Glutamatergic neuron (in vitro differentiated cells): ENCODE results near the gene ISG20. TPM values are rescaled to one million over a fixed set of nuclear protein-coding genes. Genes with fewer than 3 reads are reported as not detected.

Experiments used
- DNase-seq: peaks from one replicate; pipeline ENCODE4 v3.0.0; 2022
- H3K27ac Mint-ChIP-seq: one replicate; pipeline ENCODE4 v1.8.0; 2020; ENCODE audit warnings: mild to moderate bottlenecking, mixed read lengths, inconsistent platforms; ENCODE audit not compliant: unreplicated experiment
- H3K27me3 Mint-ChIP-seq: one replicate; pipeline ENCODE4 v1.8.0; 2020; ENCODE audit warnings: mild to moderate bottlenecking, moderate library complexity, mixed read lengths, inconsistent platforms; ENCODE audit not compliant: unreplicated experiment
- H3K36me3 Mint-ChIP-seq: one replicate; pipeline ENCODE4 v1.8.0; 2020; ENCODE audit warnings: mild to moderate bottlenecking, mixed read lengths, inconsistent platforms; ENCODE audit not compliant: unreplicated experiment
- H3K4me1 Mint-ChIP-seq: one replicate; pipeline ENCODE4 v1.8.0; 2020; ENCODE audit warnings: mild to moderate bottlenecking, low read depth, mixed read lengths, inconsistent platforms; ENCODE audit not compliant: unreplicated experiment
- H3K4me3 Mint-ChIP-seq: one replicate; pipeline ENCODE4 v1.8.0; 2020; ENCODE audit warnings: mild to moderate bottlenecking, mixed read lengths, inconsistent platforms; ENCODE audit not compliant: unreplicated experiment
- H3K9me3 Mint-ChIP-seq: one replicate; pipeline ENCODE4 v1.8.0; 2020; ENCODE audit warnings: mild to moderate bottlenecking, moderate library complexity, mixed read lengths, inconsistent platforms; ENCODE audit not compliant: unreplicated experiment
- total RNA-seq: library from RNA; stranded (reverse); fragmentation: NEBNext Ultra II Directional; extraction: Animal tissue kit (Norgen Biotek cat#: 25700); gene quantifications from one replicate; pipeline ENCODE4 v1.2.1, GENCODE V29; 2021; ENCODE audit not compliant: unreplicated experiment
- TF ChIP-seq, protein P1 (sequence below): fragments of 200-600 bp; sonication (generic); IDR thresholded peaks from one replicate; pipeline ENCODE4 v1.5.0; 2021; ENCODE audit not compliant: partially characterized antibody, unreplicated experiment

The ISG20 gene
- total RNA-seq, 1 donor from 2014 or later = 1.1 TPM

DNA sequence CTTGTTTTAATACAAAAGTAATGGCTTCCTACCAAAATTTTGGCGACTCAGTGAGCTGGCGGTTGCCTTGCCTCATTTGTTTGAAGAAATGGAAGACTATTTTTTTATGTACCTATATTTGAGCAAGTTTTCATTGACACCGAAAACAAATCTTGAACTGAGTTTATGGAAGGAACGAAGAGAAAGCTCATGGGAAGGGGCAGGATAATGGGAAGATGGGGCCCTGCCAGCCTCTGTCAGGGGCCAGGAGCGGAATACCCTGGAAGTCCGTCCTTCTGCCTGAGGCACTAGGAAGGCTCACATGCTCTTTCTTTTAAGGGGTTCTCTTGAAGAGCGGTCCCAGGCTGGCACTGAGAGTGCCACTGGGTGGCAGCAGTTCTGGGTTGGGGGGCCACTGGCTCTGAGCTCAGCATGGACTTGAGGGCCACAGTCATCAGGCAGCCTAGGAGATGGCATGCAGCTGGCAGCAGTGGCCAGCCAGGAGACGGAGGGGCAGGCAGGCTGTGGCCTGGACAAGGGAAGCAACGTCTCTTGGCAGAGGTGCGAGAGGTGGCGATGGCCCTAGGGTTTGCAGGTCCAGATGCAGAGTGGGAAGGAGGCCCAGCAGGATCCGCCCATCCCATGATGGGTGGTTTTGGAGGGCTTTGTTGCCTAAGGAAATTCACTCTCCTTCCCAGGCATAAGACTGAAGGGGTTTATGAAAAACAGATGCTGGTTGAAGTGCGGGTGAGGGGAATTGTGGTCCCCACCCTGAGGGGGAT is 41.6 kb downstream of the ISG20 start:
- Mint-ChIP-seq H3K27ac (no peak overlapping the region), H3K36me3 (no peaks in the 10 kb centered on the region), H3K27me3 (peaks cover 2% of the 10 kb centered on the region), H3K9me3 (peaks cover 1% of the 10 kb centered on the region), H3K4me1 (no peaks in the 10 kb centered on the region), H3K4me3 (no peak overlapping the region)
- TF ChIP-seq, protein P1, sequence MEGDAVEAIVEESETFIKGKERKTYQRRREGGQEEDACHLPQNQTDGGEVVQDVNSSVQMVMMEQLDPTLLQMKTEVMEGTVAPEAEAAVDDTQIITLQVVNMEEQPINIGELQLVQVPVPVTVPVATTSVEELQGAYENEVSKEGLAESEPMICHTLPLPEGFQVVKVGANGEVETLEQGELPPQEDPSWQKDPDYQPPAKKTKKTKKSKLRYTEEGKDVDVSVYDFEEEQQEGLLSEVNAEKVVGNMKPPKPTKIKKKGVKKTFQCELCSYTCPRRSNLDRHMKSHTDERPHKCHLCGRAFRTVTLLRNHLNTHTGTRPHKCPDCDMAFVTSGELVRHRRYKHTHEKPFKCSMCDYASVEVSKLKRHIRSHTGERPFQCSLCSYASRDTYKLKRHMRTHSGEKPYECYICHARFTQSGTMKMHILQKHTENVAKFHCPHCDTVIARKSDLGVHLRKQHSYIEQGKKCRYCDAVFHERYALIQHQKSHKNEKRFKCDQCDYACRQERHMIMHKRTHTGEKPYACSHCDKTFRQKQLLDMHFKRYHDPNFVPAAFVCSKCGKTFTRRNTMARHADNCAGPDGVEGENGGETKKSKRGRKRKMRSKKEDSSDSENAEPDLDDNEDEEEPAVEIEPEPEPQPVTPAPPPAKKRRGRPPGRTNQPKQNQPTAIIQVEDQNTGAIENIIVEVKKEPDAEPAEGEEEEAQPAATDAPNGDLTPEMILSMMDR = no peak
- no peak for DNase-seq

DNA sequence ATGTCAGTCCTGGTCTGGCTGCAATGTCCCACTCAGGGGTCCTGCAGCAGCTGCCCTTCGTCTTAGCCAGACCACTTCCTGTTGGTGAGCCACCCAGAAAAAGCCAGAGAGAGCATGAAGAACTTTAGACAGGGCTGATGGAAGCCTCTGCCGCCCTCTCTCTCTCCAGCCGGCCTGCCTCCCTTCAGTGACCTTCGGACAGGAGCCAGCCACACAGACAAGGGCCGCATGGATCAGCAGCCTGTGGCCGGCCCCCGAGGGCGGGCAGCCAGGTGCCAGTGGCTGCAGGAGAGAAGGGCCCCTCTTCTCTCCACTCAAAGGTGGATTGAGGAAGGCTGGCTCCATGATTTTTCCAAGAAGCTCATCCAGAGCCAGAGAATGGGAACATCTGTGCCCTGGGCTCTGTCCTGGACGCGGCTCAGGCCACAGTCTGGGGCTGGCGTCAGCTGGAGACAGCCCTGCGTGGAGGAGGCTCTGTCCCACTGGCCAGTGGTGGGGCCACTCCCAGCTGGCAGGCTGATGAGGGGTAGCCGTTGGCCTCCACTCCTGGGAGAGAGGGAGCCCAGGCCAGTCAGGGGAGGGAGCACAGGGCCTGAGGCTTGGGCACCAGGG is 42.9 kb downstream of the ISG20 start:
- no peak overlapping the region for H3K4me3 Mint-ChIP-seq
- TF ChIP-seq, protein P1 = no peak
- H3K27ac Mint-ChIP-seq = no peak overlapping the region
- no peaks in the 10 kb centered on the region for H3K4me1 Mint-ChIP-seq
- peaks cover 7% of the 10 kb centered on the region for H3K27me3 Mint-ChIP-seq
- no peak for DNase-seq
- H3K36me3 Mint-ChIP-seq = no peaks in the 10 kb centered on the region
- H3K9me3 Mint-ChIP-seq = peaks cover 1% of the 10 kb centered on the region

DNA sequence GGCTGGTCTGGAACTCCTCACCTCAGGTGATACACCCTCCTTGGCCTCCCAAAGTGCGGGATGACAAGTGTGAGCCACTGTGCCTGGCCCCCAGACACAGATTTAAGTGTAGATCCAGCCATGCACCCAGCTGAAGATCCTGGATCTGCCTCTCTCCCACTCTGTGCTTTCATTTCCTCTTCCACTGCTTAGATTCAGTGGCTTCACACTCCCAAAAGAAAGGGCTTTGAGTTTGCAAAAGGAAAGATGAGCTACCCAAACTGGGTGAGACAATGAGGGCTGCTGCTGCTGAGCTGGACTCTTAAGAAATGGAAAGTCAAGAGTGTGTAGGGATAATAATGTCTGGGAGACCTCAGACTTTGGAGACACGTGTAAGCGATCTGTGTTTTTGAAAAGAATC is 45.5 kb downstream of the ISG20 start:
- peaks cover 5% of the 10 kb centered on the region for H3K9me3 Mint-ChIP-seq
- no peak for DNase-seq

DNA sequence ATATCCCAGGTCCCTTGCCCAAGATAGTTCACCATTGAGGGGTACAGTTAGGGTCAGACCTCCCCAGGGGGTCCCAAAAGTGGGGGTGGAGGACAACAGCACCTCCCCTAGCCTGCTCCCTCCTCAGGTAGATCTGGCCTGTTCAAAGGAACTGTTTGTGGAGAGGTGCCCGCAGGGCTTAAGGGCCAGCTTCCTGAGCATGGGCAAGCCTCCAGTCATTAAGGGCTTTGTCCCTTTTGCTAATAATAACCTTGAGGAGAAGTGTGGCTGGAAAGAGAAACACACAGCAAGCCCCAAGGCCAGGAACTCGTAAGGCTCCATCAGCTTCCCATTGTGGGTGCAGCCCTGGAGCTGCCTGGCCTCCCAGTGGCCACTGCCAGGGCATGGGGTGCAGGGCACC is 47.4 kb downstream of the ISG20 start:
- H3K9me3 Mint-ChIP-seq = peaks cover 7% of the 10 kb centered on the region
- no peak overlapping the region for H3K4me3 Mint-ChIP-seq
- H3K27ac Mint-ChIP-seq = no peak overlapping the region
- H3K27me3 Mint-ChIP-seq = peaks cover 10% of the 10 kb centered on the region
- H3K36me3 Mint-ChIP-seq = peaks cover 16% of the 10 kb centered on the region
- H3K4me1 Mint-ChIP-seq = no peaks in the 10 kb centered on the region
- no peak for DNase-seq
- TF ChIP-seq, protein P1 = no peak

More for the DNA sequence above, 45.5 kb downstream of the ISG20 start:
- H3K27me3 Mint-ChIP-seq = peaks cover 7% of the 10 kb centered on the region
- no peaks in the 10 kb centered on the region for H3K4me1 Mint-ChIP-seq
- no peak overlapping the region for H3K27ac Mint-ChIP-seq
- peaks cover 7% of the 10 kb centered on the region for H3K36me3 Mint-ChIP-seq
- H3K4me3 Mint-ChIP-seq = no peak overlapping the region
- TF ChIP-seq, protein P1 = no peak

DNA sequence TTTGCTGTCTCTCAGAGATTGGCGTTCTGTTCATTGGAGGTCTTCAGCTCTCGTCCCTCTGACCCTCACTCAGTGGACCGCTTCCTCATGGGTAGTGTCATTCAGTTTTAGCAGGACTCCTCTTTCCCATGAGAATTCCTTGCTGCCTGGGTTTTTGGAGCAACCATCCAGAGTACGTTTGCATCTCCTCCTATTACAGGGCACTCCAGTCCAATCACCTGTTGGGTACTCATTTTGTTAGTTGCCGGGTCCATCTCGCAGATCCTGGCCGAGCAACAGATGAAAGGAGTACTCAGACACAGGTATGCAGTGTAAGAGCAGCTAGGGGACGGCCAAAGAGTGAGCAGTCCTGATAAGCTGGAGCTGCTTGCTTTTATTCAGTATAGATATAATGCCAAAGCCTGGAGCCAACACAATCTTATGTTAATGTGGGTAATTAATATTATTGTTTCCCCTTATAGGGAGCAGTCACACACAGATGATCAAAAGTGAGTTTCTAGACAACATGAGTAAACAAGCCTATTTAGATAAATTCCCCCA is 49.6 kb downstream of the ISG20 start:
- H3K4me1 Mint-ChIP-seq = no peaks in the 10 kb centered on the region
- no peak for DNase-seq
- no peak overlapping the region for H3K4me3 Mint-ChIP-seq
- H3K9me3 Mint-ChIP-seq = peaks cover 7% of the 10 kb centered on the region
- no peak overlapping the region for H3K27ac Mint-ChIP-seq
- H3K27me3 Mint-ChIP-seq = peaks cover 10% of the 10 kb centered on the region
- peaks cover 16% of the 10 kb centered on the region for H3K36me3 Mint-ChIP-seq
- TF ChIP-seq, protein P1 = no peak
